Measurements from ENCODE around the gene NUDC. TPM values are rescaled to one million over a fixed set of nuclear protein-coding genes. Genes with fewer than 3 reads are reported as not detected.
"Not testable (repeated sequence)": the region's sequence is repeated elsewhere in the genome, so short reads cannot be mapped to it uniquely, and the experiment has no call there.

The NUDC gene
- total and polyA plus RNA-seq, 2 of the 13 experiments (the other 11 are each of a cell fraction or from before 2014, with no cell fraction given): 34.7 to 104 TPM

DNA sequence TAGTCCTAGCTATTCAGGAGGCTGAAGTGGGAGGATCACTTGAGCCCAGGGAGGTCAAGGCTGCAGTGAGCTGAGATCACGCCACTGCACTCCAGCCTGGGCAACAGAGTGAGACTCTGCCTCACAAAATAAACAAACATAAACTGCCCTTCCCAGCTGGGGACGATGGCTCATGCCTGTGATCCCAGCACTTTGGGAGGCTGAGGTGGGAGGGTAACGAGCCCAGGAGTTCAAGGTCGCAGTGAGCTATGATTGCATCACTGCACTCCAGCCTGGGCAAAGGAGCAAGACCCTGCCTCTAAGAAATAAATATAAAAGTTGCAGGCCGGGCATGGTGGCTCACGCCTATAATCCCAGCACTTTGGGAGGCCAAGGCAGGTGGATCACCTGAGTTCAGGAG lies 39.9 kb upstream of the NUDC start (continued):
- TF ChIP-seq ZNF746 (CRISPR knock-in tag; IDR thresholded peaks at IDR 0.05) (peak; percentile 80), SP5 (CRISPR knock-in tag; IDR thresholded peaks at IDR 0.05; ENCODE audit: borderline replicate concordance, low read depth) (peak; percentile 90), ZNF264 (CRISPR knock-in tag; IDR thresholded peaks at IDR 0.05) (peak; percentile 78; the same call in 1 of the 2 replicates), SRY (CRISPR knock-in tag; IDR thresholded peaks at IDR 0.05) (0 out of 2 replicates have a peak, but pooled peaks have one; percentile 48), KLF12 (CRISPR knock-in tag; IDR thresholded peaks at IDR 0.05; ENCODE audit: borderline replicate concordance) (peak; percentile 54; the same call in 1 of the 2 replicates), CREB1 (CRISPR knock-in tag; IDR thresholded peaks at IDR 0.05) (0 out of 2 replicates have a peak, but pooled peaks have one; percentile 44), ARNTL (CRISPR knock-in tag; IDR thresholded peaks at IDR 0.05) (peak; percentile 41; the same call in 1 of the 2 replicates), ZNF205 (CRISPR knock-in tag; IDR thresholded peaks at IDR 0.05) (0 out of 2 replicates have a peak, but pooled peaks have one; percentile 38), ARNT2 (CRISPR knock-in tag; IDR thresholded peaks at IDR 0.05; ENCODE audit: low read depth) (0 out of 2 replicates have a peak, but pooled peaks have one; percentile 31), GATAD1 (CRISPR knock-in tag; IDR thresholded peaks at IDR 0.05) (peak; percentile 49; the same call in 1 of the 2 replicates), MYC (CRISPR knock-in tag; IDR thresholded peaks at IDR 0.05; ENCODE audit: borderline replicate concordance) (peak; percentile 50; the same call in 1 of the 2 replicates)
- TF ChIP-seq, protein P1, sequence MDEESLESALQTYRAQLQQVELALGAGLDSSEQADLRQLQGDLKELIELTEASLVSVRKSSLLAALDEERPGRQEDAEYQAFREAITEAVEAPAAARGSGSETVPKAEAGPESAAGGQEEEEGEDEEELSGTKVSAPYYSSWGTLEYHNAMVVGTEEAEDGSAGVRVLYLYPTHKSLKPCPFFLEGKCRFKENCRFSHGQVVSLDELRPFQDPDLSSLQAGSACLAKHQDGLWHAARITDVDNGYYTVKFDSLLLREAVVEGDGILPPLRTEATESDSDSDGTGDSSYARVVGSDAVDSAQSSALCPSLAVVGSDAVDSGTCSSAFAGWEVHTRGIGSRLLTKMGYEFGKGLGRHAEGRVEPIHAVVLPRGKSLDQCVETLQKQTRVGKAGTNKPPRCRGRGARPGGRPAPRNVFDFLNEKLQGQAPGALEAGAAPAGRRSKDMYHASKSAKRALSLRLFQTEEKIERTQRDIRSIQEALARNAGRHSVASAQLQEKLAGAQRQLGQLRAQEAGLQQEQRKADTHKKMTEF (CRISPR knock-in tag; IDR thresholded peaks at IDR 0.05): peak; percentile 66; the same call in 1 of the 2 replicates
- TF ChIP-seq, protein P2, sequence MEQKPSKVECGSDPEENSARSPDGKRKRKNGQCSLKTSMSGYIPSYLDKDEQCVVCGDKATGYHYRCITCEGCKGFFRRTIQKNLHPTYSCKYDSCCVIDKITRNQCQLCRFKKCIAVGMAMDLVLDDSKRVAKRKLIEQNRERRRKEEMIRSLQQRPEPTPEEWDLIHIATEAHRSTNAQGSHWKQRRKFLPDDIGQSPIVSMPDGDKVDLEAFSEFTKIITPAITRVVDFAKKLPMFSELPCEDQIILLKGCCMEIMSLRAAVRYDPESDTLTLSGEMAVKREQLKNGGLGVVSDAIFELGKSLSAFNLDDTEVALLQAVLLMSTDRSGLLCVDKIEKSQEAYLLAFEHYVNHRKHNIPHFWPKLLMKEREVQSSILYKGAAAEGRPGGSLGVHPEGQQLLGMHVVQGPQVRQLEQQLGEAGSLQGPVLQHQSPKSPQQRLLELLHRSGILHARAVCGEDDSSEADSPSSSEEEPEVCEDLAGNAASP (CRISPR knock-in tag; IDR thresholded peaks at IDR 0.05; ENCODE audit: borderline replicate concordance): peak; percentile 73; the same call in 1 of the 2 replicates
- TF ChIP-seq, protein P3, sequence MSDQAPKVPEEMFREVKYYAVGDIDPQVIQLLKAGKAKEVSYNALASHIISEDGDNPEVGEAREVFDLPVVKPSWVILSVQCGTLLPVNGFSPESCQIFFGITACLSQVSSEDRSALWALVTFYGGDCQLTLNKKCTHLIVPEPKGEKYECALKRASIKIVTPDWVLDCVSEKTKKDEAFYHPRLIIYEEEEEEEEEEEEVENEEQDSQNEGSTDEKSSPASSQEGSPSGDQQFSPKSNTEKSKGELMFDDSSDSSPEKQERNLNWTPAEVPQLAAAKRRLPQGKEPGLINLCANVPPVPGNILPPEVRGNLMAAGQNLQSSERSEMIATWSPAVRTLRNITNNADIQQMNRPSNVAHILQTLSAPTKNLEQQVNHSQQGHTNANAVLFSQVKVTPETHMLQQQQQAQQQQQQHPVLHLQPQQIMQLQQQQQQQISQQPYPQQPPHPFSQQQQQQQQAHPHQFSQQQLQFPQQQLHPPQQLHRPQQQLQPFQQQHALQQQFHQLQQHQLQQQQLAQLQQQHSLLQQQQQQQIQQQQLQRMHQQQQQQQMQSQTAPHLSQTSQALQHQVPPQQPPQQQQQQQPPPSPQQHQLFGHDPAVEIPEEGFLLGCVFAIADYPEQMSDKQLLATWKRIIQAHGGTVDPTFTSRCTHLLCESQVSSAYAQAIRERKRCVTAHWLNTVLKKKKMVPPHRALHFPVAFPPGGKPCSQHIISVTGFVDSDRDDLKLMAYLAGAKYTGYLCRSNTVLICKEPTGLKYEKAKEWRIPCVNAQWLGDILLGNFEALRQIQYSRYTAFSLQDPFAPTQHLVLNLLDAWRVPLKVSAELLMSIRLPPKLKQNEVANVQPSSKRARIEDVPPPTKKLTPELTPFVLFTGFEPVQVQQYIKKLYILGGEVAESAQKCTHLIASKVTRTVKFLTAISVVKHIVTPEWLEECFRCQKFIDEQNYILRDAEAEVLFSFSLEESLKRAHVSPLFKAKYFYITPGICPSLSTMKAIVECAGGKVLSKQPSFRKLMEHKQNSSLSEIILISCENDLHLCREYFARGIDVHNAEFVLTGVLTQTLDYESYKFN (CRISPR knock-in tag; conservative IDR thresholded peaks at IDR 0.05): peak; percentile 74
- TF ChIP-seq CREB1 (IDR thresholded peaks at IDR 0.05): not testable (repeated sequence)
- TF ChIP-seq, protein P4, sequence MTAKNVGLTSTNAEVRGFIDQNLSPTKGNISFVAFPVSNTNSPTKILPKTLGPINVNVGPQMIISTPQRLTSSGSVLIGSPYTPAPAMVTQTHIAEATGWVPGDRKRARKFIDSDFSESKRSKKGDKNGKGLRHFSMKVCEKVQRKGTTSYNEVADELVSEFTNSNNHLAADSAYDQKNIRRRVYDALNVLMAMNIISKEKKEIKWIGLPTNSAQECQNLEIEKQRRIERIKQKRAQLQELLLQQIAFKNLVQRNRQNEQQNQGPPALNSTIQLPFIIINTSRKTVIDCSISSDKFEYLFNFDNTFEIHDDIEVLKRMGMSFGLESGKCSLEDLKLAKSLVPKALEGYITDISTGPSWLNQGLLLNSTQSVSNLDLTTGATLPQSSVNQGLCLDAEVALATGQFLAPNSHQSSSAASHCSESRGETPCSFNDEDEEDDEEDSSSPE (CRISPR knock-in tag; IDR thresholded peaks at IDR 0.05): 0 out of 2 replicates have a peak, but pooled peaks have one; percentile 29
- TF ChIP-seq, protein P5, sequence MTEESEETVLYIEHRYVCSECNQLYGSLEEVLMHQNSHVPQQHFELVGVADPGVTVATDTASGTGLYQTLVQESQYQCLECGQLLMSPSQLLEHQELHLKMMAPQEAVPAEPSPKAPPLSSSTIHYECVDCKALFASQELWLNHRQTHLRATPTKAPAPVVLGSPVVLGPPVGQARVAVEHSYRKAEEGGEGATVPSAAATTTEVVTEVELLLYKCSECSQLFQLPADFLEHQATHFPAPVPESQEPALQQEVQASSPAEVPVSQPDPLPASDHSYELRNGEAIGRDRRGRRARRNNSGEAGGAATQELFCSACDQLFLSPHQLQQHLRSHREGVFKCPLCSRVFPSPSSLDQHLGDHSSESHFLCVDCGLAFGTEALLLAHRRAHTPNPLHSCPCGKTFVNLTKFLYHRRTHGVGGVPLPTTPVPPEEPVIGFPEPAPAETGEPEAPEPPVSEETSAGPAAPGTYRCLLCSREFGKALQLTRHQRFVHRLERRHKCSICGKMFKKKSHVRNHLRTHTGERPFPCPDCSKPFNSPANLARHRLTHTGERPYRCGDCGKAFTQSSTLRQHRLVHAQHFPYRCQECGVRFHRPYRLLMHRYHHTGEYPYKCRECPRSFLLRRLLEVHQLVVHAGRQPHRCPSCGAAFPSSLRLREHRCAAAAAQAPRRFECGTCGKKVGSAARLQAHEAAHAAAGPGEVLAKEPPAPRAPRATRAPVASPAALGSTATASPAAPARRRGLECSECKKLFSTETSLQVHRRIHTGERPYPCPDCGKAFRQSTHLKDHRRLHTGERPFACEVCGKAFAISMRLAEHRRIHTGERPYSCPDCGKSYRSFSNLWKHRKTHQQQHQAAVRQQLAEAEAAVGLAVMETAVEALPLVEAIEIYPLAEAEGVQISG (CRISPR knock-in tag; IDR thresholded peaks at IDR 0.05): peak; percentile 68; the same call in 1 of the 2 replicates

All from HepG2 (cell line).